GM21381 (cell line): ENCODE data around the gene RAB40B.
A peak's percentile ranks its signal among the peaks of the same experiment; 100 is the strongest.

ENCODE experiments used
- ATAC-seq: cut with Tn5 transposase; IDR thresholded peaks from one replicate; pipeline ENCODE4 v1.9.1; 2021; ENCODE audit warnings: mild to moderate bottlenecking, moderate library complexity; ENCODE audit not compliant: unreplicated experiment

RAB40B gene

DNA sequence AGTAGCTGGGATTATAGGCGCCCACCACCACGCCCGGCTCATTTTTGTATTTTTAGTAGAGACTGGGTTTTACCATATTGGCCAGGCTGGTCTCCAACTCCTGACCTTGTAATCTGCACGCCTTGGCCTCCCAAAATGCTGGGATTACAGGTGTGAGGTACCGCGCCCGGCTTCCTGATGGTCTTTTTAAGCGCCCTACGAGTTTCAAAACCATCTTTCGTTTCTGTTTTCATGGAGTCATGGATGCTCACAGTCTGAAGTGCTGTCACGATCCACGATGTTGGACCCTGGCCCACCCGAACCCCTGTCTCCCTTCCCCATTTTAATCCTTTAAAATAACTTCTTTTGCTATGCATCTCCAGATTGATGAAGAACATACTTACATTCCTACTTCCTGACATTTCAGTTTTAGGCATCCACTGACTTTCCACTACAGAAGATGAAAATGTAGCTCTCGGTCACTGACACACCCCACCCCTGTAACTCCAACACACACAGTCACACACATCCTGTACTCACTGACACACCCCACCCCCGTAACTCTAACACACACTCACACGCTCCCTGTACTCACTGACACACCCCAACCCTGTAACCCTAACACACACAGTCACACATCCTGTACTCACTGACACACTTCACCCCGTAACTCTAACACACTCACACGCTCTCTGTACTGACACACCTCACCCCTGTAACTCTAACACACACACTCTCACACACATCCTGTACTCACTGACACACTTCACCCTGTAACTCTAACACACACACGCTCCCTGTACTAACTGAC is 27.6 kb downstream of the RAB40B start:
- no peak for ATAC-seq

DNA sequence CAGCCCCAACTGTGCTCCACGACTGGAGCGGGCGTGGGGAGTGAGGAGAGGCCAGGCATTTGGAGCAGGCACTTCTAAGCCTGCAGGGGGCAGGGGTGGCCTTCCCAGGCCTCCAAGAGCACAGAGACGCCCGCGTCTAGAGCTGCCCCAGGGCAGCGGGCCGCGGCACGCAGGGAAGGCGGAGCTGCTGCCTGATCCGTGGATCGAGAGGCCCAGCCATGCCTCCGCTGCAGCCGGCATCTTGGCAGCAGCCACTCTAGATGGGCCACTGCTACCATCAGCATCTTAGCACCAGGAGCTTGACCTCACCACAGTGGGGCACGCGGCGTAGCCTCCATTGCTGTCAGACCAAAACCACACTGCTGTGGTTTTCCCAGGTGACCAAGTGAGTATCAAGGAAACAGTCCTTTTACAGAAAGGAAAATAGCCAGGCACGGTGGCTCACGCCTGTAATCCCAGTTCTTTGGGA is 29.8 kb downstream of the RAB40B start:
- peak; percentile 55 for ATAC-seq

DNA sequence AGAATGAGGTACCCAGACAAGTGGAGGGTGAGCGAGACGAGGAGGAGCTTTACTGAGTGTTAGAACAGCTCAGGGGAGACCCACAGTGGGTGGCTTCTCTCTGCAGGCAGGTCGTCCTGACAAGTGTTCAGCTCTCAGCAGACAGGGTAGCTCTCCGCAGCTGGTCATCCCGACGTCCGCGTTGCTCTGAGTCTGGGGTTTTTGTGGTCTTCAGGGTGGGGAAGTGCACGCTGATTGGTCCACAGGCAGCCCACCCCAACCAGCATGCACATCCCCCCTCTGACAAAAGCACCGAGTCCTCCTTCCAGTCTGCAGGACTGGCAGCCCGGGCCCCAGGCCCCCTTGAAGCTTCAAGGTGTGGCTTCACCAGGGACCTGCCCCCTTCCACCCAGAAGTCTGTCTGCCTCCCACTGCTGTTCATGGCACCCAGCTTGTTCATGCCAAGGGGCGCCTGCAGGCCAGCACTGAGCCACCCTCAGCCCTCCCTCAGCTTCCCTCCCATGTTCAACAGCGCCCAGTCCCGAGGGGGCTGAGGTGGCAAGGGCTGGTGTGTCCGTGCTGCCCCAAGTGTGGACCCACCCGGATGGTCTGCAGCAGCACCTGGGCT is 30.4 kb downstream of the RAB40B start:
- ATAC-seq, result no peak

DNA sequence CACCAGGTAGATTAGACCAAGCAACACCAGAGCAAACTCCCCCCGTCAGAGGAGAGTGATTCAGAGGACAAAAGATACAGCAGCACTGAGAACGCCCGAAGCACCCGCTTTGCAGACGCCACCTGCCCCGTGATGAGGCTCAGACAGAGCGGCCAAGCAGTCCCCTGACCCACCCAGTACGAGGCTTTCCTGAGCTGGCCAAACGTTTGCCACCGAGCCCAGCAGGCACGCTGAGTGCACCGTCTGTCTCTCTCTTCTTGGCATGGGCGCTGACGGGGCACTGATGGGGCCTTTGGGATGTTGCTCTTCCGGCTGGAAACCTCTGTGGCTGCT is 30.9 kb downstream of the RAB40B start:
- ATAC-seq, result no peak

DNA sequence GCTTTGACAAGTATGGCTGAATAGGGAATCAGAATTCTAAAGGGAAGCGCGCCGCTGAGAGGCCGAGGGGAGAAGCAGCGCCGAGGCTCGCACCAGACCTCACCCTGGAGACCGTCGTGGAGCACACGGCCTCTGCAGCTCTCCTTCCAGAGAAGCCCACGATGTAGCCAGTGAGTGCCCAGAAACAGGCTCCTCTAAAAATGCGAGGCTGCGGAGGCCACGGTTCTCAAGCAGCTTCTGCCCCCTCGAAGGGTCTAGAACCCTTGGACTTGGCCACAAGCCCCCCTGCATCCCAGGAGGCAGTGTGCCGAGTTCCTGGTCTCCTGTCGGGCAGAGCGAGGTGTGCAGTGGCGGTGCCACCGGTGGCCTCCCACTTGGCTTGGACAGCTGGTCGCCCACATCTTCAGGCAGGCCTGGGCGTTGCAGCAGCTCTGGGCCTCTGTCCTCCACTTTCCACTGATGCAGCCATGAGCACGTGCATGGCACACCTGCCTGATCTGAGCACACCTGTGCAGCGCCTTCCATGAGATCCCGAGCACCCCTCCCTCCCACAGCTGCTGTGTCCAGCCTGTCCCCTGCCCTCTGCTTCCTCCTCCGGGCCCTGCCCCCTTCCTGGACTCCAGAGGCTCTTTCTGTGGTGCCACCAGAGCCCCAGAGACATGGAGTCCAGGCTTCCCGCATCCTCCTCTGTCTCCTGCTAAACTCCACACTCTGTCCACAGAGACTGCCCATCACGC is 31.4 kb downstream of the RAB40B start:
- no peak for ATAC-seq

DNA sequence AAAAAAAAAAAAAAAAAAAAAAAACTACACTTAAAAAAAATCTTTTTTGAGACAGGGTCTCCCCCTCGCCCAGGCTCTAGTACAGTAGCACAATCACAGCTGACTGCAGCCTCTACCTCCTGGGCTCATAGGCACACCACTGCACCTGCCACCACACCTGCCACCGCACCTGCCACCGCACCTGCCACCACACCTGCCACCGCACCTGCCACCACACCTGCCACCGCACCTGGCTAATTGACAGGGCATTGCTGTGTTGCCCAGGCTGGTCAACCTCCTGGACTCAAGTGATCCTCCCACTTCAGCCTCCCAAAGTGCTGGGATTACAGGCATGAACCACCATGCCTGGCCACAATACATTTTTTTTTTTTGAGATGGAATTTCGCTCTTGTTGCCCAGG is 32.6 kb downstream of the RAB40B start:
- ATAC-seq, result no peak

DNA sequence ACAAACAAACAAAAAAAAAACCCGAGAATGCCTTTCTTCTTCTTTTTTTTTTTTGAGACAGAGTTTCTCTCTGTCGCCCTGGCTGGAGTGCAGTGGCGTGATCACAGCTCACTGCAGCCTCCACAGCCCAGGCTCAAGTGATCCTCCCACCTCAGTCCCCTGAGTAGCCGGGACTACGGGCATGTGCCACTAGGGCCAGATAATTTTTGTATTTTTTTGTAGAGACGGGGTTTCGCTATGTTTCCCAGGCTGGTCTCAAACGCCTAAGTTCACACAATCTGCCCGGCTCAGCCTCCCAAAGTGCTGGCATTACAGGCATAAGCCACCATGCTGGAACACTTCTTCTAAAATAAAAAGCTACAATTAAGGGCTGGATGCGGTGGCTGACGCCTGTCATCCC is 33.3 kb downstream of the RAB40B start:
- ATAC-seq, result no peak

DNA sequence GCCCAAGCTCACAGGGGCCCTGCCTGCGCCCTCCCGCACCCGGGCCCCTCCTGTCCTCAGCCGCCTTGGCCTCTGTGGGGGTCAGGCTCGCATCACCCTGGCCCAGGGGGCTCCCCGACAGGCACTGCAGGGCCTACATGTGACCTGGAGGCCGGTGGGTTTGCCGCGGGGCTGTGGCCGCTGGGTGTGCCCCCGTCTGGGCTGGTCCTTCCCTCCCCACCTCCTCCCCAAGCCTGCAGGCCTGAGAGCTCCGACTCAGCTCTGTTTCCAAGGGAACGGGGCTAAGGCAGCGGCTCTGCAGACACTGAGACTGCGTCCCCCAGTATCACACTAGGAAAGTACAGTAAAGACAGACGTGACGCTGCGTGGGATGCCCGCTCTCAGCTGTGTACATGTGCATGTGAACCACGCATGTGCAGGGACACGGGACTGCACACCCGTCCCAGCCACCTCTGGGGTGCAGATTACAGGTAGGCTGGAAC is 33.8 kb downstream of the RAB40B start:
- no peak for ATAC-seq

DNA sequence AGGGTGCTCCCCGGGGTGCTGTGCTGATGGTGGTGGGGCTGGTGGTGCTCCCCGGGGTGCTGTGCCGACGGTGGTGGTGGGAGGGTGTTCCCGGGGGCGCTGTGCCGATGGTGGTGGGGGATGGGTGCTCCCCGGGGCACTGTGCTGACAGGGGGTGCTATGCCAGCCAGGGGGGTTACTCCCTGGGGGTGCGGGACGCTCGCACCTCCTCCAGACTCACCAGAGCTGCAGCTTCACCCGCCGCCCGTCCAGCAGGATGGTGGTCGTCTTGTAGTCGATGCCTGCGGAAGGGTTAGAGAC is 34.3 kb downstream of the RAB40B start:
- no peak for ATAC-seq

DNA sequence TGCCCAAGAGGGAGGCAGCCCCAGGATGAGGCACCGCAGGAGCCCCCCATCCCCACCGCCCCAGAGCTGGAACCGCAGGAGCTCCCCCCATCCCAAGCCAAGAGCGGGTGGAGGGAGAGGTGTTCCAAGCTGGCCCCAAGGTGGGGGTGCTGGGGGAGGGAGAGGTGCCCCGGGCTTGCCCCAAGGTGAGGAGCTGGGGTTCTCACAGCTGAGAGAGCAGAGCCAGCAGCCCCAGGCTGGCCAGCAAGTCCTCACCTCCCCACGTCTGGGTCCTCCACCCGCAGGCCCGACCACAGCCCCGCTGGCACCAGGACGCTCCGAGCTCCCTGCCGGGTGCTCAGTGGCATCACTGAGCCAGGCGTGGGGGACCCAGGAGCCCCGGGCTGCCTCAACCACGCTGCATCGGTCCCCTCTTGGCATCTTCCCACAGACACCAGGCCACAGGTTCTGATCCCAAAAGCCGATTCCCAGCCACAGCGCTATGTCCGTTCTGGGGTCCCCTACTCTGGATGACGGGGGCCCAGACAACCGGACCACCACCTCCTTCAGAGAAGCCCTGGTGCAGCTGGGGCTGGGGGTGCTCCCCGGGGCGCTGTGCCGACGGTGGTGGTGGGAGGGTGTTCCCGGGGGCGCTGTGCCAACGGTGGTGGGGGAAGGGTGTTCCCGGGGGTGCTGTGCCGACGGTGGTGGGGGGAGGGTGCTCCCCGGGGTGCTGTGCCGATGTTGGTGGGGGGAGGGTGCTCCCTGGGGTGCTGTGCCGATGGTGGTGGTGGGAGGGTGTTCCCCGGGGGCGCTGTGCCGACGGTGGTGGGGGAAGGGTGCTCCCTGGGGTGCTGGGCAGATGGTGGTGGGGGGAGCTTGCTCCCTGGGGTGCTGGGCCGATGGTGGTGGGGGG is 34.9 kb downstream of the RAB40B start:
- no peak for ATAC-seq

DNA sequence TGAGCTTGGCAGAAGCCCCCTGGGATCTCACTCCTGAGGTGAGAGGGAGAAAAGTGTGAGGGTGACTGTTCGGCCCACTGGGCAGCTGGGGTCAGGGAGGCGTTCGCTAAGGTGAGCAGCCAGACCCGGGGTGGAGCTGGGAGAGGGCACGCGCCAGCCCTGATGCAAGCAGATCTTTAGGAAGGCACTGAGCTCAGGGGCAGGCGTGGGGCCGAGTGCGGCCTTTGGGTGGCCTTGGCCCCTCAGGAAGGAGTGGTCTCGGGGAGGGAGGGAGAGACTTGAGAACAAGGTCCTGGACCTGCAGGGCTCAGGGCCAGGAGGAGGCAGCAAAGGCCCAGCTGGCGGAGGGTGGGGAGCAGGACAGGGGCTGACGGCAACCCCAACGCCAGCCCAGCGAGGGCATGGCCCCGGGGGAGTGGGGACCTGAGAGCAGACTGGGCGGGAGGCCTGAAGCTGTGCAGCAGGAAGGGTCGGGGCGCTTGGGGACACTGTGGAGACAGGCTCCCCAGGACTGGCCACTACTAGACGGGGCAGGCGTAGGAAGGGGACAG is 35.7 kb downstream of the RAB40B start:
- ATAC-seq, result no peak

DNA sequence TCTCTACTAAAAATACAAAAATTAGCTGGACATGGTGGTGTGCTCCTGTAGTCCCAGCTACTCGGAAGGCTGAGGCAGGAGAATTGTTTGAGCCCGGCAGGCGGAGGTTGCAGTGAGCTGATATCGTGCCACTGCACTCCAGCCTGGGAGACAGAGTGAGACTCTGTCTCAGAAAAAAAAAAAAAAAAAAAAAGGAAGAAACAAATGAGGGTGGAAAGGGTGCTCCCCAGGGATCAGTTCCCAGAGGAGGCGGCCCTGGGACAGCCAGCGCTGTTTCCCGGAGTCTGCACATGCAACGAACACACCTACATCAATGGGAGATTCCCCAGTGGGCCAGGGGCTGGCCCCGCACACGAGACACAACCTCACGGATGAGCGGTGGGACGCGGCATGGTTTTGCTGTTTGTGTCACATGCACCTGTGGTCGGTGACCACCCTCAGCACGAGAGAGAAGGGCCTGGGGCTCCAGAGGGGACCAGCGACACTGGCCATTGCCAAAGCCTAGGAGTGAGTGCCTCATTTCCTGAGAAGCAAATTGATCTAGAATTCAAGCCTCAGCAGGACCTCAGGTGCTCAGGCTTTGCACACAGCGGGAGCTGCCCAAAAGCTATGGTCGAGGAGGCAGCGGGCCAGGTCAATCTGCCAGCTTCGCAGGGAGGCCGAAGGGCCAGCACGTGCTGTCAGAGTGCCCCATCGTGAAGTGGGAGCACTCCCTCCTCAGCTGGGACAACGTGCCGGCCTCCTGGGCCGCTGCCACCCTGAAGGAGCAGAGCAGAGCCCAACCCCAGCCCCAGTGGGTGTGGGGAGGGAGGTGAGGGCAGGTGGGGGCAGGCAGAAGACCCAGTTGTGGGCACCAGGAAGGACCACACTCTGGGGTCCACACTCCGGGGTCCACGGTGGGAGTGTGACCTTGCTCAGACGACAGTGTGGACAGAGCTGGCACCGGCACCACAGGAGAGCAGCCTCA is 36.5 kb downstream of the RAB40B start:
- ATAC-seq, result no peak

DNA sequence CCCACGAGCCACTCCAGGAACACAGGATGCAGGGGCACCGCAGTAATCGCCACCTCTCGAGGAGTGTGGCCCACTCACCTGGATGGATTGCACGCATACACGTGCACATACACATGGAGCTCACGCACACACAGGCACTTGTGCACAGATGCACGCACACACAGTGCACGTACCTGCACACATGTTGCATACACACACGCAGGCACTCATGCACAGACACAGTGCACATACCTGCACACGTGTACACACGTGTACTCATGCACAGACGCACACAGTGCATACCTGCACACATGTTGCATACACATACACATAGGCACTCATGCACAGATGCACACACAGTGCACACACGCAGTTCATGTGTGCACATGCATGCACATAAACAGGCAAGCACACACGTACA is 38.6 kb downstream of the RAB40B start:
- ATAC-seq, result no peak

DNA sequence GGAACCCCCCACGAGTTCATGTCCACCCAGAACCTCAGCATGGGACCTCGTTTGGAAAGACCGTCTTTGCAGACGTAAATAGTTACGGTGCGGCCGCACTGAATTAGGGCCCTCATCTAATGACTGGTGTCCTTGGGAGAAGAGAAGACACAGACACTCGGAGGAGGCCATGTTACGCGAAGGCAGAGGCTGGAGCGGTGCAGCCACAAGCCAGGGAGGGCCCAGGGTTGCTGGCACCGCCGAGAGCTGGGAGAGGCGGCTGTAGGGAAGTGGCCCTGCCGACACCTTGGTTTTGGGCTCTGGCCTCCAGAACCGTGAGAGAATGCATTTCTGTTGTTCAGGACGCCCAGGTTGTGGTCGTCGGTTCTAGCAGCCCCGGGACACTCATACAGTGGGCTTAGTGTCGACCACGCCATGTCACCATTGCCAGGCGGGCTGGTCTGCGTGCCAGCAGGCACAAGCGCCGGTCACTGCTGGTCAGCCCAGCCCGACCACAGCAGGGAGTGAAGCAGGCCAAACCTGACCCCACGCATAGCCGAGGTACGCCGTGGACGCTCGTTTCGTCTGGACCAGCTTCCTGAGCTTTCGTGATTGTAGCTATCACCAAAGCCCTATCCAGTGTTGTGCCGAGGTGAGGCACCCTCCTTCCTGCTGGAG is 39.6 kb downstream of the RAB40B start:
- ATAC-seq, result no peak

DNA sequence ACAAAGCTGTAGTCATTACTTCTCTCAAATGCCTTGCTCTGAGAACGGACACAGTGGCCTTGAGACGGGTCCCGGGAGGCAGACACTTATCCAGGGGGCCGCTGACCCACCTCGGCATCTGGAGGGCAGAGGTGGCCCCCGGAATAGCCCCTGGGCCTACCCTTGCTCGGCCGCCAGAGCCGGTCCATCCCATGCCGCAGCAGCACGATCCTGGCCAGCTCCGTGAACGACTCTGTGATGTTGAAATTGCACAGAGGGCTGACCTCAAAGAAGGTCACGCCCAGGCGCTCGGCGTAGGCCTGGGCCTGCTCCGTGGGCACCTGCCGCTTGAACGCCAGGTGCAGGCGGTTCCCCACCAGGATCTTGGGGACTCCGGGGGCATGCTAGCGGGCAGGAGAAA is 40.2 kb downstream of the RAB40B start:
- ATAC-seq, result no peak

DNA sequence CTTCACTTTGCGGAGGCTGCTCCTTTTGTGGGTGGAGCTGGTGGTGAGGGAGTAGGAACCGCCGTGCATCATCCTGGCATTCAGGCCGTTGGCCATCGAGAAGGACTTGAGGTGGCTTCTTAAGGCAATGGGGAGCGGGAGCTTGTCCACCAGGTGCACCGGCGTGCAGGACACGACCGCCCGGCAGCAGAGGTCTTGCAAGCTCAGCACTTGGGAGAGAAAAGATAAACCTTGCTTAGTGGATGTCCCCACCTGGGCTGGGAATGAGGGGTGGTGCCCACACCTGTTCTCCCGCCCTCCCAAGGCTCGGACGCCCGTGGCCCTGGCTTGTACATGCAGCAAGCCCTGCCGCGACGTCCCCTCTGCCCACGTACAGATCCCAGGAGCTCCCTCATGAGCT is 40.6 kb downstream of the RAB40B start:
- ATAC-seq, result no peak

DNA sequence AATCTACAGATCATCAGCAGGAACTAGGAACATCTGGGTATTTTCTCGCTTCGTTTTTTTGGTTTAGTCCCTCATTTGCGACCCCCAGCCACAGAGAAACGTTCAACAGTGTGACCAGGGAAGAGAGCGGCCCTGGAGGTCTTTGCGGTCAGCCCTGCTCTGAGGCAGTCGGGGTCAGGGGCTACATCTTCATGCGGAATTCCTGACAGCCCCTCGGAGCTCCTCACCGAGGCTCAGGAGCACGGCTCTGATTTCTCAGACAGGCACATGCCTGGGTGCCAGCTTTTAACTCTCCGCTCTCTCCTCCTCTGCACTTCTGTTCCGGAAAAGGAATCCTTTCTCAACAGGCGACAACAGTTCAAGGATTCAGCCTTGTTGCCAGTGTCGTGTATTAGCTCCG is 42.2 kb downstream of the RAB40B start:
- ATAC-seq, result no peak

DNA sequence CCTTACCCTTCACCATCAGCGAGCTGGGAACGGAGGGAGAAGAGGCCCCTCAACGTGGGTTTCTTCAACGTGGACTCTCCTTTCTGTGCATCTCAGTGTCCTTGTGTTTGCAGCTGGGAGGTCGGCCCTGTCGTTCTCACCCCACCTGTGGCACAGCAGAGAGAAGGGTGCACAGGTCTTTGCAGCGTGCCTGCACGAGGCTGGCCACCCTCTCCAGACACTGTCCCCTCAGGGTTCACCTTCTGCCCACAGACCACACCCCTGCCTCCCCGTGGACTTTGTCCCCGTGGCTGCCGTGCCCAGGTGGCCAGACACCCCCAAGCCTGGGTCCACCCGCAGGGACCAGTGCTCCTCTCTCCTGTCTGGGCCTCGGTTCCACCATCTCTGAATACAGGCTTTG is 43.0 kb downstream of the RAB40B start:
- ATAC-seq, result no peak

DNA sequence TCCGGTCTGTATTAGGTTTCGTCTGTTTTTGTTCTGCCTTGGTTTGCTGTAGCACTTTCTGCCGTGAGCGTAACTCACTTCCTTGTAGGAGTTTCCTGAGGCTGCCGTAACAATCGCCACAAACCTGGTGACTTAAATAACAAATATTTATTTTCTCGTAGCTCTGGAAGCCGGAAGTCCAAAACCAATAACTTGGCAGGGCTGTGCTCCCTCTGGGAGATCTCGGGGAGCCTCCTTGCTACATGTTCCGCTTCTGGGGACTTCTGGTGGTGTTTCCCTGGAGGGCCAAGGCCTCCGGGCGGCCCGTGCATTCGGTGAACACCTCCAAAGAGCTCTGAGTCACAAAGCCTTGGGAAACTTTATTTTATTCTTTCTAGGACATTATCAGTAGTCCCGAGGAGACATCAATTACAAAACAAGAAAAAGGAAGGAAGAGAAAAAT is 43.4 kb downstream of the RAB40B start:
- no peak for ATAC-seq
